ENCODE results near the gene GM2A.
"Not testable (repeated sequence)": the region's sequence is repeated elsewhere in the genome, so short reads cannot be mapped to it uniquely, and the experiment has no call there.

Gene GM2A

GRCh38 chr5:151295791-151296477, 42.9 kb downstream of the GM2A start:
- no peak for DNase-seq

GRCh38 chr5:151296478-151296830, 43.5 kb downstream of the GM2A start:
- no peak for DNase-seq

- DNase-seq: no peak
These were observed 44.0 kb downstream of the GM2A start for GRCh38 chr5:151296974-151297373.

- no peak for DNase-seq
These were observed 45.3 kb downstream of the GM2A start for GRCh38 chr5:151298063-151298855.

- DNase-seq: no peak
These were observed 50.7 kb downstream of the GM2A start, which contains the start of gene SLC36A3 for GRCh38 chr5:151303666-151304065. TSS of gene SLC36A3 (minus strand) at chr5:151303766. CDS start at chr5:151303354, 412 bp downstream.

GRCh38 chr5:151309266-151309665, 56.3 kb downstream of the GM2A start:
- DNase-seq: not testable (repeated sequence)

- DNase-seq: not testable (repeated sequence)
These were observed 56.8 kb downstream of the GM2A start for GRCh38 chr5:151309821-151310220.

- no peak for DNase-seq
These were observed 57.9 kb downstream of the GM2A start for GRCh38 chr5:151310932-151311331.

- DNase-seq: no peak
These were observed 59.9 kb downstream of the GM2A start for GRCh38 chr5:151312756-151313324.

GRCh38 chr5:151313357-151313756, 60.4 kb downstream of the GM2A start:
- no peak for DNase-seq

- DNase-seq: no peak
These were observed 63.1 kb downstream of the GM2A start for GRCh38 chr5:151315998-151316597.

GRCh38 chr5:151317871-151318270, 64.9 kb downstream of the GM2A start:
- no peak for DNase-seq

GRCh38 chr5:151318850-151319732, 66.1 kb downstream of the GM2A start:
- DNase-seq: no peak

All from NCI-H1417 treated with DMSO at 0.1 percent for 48 hours (cell line).